DOHH2 (cell line): ENCODE measurements around the gene OR5AU1.

Source experiments
- H3F3A ChIP-seq: fragments of 200-600 bp; sonication (generic), shearing (Covaris generic); 2 replicates; pipeline ENCODE4 v1.6.0; 2016; ENCODE audit warnings: antibody characterized with exemption, mild to moderate bottlenecking; ENCODE audit not compliant: control insufficient read depth, insufficient read depth
- H3K27ac ChIP-seq: fragments of 200-600 bp; sonication (generic); 2 replicates; pipeline ENCODE4 v1.5.1; 2014; ENCODE audit warnings: low read depth, mild to moderate bottlenecking, low read length, moderate library complexity
- H3K27me3 ChIP-seq: fragments of 200-600 bp; sonication (generic); 2 replicates; pipeline ENCODE4 v1.6.1; 2014; ENCODE audit warnings: mild to moderate bottlenecking, low read length, mixed read lengths; ENCODE audit not compliant: control insufficient read depth
- H3K36me3 ChIP-seq: fragments of 200-600 bp; sonication (generic); 2 replicates; pipeline ENCODE4 v1.6.1; 2014; ENCODE audit warnings: mild to moderate bottlenecking, low read length, moderate library complexity, mixed read lengths; ENCODE audit not compliant: control insufficient read depth
- H3K4me1 ChIP-seq: fragments of 200-600 bp; sonication (generic); 2 replicates; pipeline ENCODE4 v1.6.1; 2014; ENCODE audit warnings: mild to moderate bottlenecking, low read length, mixed read lengths; ENCODE audit not compliant: control insufficient read depth
- H3K4me2 ChIP-seq: fragments of 200-600 bp; sonication (generic); 2 replicates; pipeline ENCODE4 v1.6.0; 2014; ENCODE audit warnings: mild to moderate bottlenecking, low read length, moderate library complexity
- H3K4me3 ChIP-seq: fragments of 200-600 bp; sonication (generic); 2 replicates; pipeline ENCODE4 v1.5.1; 2014; ENCODE audit warnings: mild to moderate bottlenecking, low read length, mixed read lengths
- H3K79me2 ChIP-seq: fragments of 200-600 bp; sonication (generic); 2 replicates; pipeline ENCODE4 v1.6.1; 2014; ENCODE audit warnings: mild to moderate bottlenecking, low read length, mixed read lengths; ENCODE audit not compliant: control insufficient read depth
- H3K9me2 ChIP-seq: fragments of 200-600 bp; sonication (generic); replicated peaks from 2 replicates; pipeline ENCODE4 v1.6.1; 2014; ENCODE audit warnings: mild to moderate bottlenecking, low read length, mixed read lengths; ENCODE audit not compliant: control insufficient read depth
- H3K9me3 ChIP-seq: fragments of 200-600 bp; sonication (generic); 2 replicates; pipeline ENCODE4 v1.6.1; 2014; ENCODE audit warnings: antibody characterized with exemption, low read length, mixed read lengths; ENCODE audit not compliant: control insufficient read depth, insufficient read depth
- H4K20me1 ChIP-seq: fragments of 200-600 bp; sonication (generic); 2 replicates; pipeline ENCODE4 v1.6.0; 2014; ENCODE audit warnings: low read depth, mild to moderate bottlenecking, antibody characterized with exemption, low read length, moderate library complexity; ENCODE audit not compliant: control insufficient read depth, insufficient read depth
- CTCF ChIP-seq: fragments of 200-600 bp; sonication (generic); IDR thresholded peaks from one replicate; pipeline ENCODE4 v1.5.1; 2014; ENCODE audit warnings: antibody characterized with exemption, mild to moderate bottlenecking, low read depth, low read length; ENCODE audit not compliant: poor library complexity, severe bottlenecking
- EZH2phosphoT487 ChIP-seq: fragments of 200-600 bp; sonication (generic); IDR thresholded peaks from 2 replicates; pipeline ENCODE4 v1.6.1; 2017; ENCODE audit warnings: borderline replicate concordance, mild to moderate bottlenecking, antibody characterized with exemption, low read length, moderate library complexity, mixed read lengths

OR5AU1 gene

GRCh38 chr14:21106176-21106497, 49.7 kb downstream of the OR5AU1 start:
- H3K4me2 ChIP-seq: no peak overlapping the region

GRCh38 chr14:21105095-21105494, 50.8 kb downstream of the OR5AU1 start:
- Histone ChIP-seq H4K20me1 (no peaks in the 10 kb centered on the region), H3K4me2 (peak overlapping the region; percentile 78), H3K4me1 (peaks cover 38% of the 10 kb centered on the region), H3K4me3 (peak overlapping the region; percentile 90), H3K79me2 (peaks cover 16% of the 10 kb centered on the region), H3F3A (0 out of 2 replicates have a peak, but pooled peaks cover 2% of the 10 kb centered on the region), H3K27me3 (no peaks in the 10 kb centered on the region), H3K36me3 (peaks cover 5% of the 10 kb centered on the region), H3K27ac (no peak overlapping the region), H3K9me2 (no peaks in the 10 kb centered on the region), H3K9me3 (no peaks in the 10 kb centered on the region)
- TF ChIP-seq EZH2phosphoT487 (no peak), CTCF (no peak)

More at GRCh38 chr14:21106176-21106497, 49.7 kb downstream of the OR5AU1 start:
- H3K9me3 ChIP-seq: no peaks in the 10 kb centered on the region
- H3K4me3 ChIP-seq: no peak overlapping the region
- no peaks in the 10 kb centered on the region for H3K27me3 ChIP-seq
- H4K20me1 ChIP-seq: no peaks in the 10 kb centered on the region
- 0 out of 2 replicates have a peak, but pooled peaks cover 2% of the 10 kb centered on the region for H3F3A ChIP-seq
- no peak for TF ChIP-seq CTCF
- TF ChIP-seq EZH2phosphoT487: no peak
- peaks cover 38% of the 10 kb centered on the region for H3K4me1 ChIP-seq
- H3K27ac ChIP-seq: no peak overlapping the region
- no peaks in the 10 kb centered on the region for H3K9me2 ChIP-seq
- peaks cover 5% of the 10 kb centered on the region for H3K36me3 ChIP-seq
- peaks cover 16% of the 10 kb centered on the region for H3K79me2 ChIP-seq
